ENCODE results near the gene DCLK2. TPM values are rescaled to one million over a fixed set of nuclear protein-coding genes. Genes with fewer than 3 reads are reported as not detected.

DCLK2 gene
- total RNA-seq (2022; extraction: Qiagen RNA extraction), result 9.0 to 11.1 TPM (median 9.3 TPM) in 5 replicates

GRCh38 chr4:150078041-150078578 lies at the start of gene DCLK2:
TSS of gene DCLK2 (plus strand) at chr4:150078445. CDS start at chr4:150079028, 583 bp downstream.

Measured in A549 treated with CORT108297 at 1 μM for 4 hours (cell line).